PC-9 (cell line): ENCODE results near the gene PWP2.
"Not testable (repeated sequence)": the region's sequence is repeated elsewhere in the genome, so short reads cannot be mapped to it uniquely, and the experiment has no call there.

ENCODE experiments used
- EZH2 ChIP-seq: fragments of 200-600 bp; sonication (generic); IDR thresholded peaks from 2 replicates; pipeline ENCODE4 v1.8.0; 2017; ENCODE audit warnings: antibody characterized with exemption, low read depth
- TF ChIP-seq, protein P1 (sequence below): fragments of 200-600 bp; sonication (generic); conservative IDR thresholded peaks from 2 replicates; pipeline ENCODE4 v1.6.1; 2017; ENCODE audit warnings: mixed run types, antibody characterized with exemption, mild to moderate bottlenecking, moderate library complexity

DNA sequence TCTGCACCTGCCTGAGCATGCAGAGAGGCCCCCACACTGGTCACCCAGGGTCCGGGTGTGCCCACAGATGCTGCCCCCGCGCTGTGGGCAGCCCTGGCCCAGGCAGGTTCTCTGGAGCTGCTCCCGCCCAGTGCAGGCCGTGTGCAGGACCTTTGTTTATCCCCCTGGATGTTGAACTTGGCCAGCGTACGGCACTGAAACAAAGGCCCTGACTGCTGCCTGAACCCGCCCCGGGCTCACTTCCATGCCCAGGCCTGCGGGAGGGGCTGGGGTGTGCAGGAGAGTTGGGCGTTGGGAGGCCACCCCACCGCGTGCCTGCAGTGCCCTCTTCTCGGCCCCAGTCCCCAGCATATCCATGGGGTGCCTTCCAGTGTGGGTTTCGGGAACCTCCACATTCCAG is 58.7 kb downstream of the PWP2 start:
- TF ChIP-seq, protein P1, sequence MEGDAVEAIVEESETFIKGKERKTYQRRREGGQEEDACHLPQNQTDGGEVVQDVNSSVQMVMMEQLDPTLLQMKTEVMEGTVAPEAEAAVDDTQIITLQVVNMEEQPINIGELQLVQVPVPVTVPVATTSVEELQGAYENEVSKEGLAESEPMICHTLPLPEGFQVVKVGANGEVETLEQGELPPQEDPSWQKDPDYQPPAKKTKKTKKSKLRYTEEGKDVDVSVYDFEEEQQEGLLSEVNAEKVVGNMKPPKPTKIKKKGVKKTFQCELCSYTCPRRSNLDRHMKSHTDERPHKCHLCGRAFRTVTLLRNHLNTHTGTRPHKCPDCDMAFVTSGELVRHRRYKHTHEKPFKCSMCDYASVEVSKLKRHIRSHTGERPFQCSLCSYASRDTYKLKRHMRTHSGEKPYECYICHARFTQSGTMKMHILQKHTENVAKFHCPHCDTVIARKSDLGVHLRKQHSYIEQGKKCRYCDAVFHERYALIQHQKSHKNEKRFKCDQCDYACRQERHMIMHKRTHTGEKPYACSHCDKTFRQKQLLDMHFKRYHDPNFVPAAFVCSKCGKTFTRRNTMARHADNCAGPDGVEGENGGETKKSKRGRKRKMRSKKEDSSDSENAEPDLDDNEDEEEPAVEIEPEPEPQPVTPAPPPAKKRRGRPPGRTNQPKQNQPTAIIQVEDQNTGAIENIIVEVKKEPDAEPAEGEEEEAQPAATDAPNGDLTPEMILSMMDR, result not testable (repeated sequence)
- not testable (repeated sequence) for TF ChIP-seq EZH2
